NCI-H526 treated with DMSO at 0.1 percent for 48 hours (cell line): ENCODE measurements around the gene SPAG16.

Experiments
- DNase-seq: peaks from one replicate; lab custom pipeline; 2025; lab: John Stamatoyannopoulos, UW

The SPAG16 gene

DNA sequence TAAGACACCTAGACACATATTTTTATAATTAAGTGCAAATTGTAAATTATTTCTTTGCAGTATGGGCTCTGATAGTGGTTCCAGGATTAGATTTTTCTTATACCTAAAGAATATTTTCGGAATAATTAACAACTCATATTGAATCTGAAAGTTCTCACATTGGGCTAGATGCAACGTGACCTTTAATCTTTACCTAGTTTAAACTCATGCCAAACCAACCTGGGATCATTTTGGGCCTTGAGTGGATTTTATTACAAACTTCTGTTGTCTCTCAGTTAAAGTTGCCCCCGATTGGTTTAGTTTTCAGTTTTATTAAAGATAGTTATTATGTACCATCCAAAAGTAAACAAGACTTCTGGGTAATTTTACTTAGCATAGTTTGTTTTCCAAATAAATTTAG, 896.4 kb downstream of the SPAG16 start:
- no peak for DNase-seq

DNA sequence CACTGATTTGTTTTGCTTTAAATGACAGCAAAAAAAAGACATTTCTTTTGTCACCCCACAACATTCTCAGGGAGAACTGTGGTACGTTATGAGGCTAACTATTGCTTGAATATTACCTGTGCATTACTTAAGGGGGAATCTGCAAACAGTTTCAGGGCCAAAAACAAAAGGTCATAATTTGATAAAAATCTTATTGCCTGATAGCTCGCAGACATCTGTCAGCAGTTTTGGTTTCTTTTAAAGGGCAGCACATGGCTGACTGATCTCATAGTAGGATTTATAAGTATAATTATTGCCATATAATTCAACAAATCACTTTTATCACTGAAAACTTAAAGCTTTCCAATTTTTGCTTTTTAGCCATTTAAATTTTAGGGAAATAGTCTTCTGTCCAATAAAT, 900.2 kb downstream of the SPAG16 start:
- DNase-seq, result no peak

DNA sequence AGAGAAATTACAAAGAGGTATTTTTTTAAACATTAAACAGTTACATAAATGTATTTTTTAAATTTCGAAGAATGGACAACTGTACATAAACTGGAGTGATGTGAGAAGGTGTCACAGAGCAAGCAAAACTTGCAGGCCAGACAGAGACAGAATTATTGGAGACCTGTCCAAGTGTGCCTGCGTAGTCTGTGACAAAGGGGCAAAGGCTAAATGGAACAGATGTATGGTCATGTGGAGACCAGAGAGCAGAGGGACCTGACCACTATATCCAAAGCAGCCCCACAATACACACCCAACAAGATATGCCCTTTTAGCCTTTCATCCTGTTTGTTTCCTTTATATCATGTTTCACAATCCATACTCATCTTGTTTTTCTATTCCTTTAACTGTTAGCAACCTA, 901.3 kb downstream of the SPAG16 start:
- no peak for DNase-seq

- no peak for DNase-seq
Measured at GRCh38 chr2:214192711-214193110, 908.4 kb downstream of the SPAG16 start.

DNA sequence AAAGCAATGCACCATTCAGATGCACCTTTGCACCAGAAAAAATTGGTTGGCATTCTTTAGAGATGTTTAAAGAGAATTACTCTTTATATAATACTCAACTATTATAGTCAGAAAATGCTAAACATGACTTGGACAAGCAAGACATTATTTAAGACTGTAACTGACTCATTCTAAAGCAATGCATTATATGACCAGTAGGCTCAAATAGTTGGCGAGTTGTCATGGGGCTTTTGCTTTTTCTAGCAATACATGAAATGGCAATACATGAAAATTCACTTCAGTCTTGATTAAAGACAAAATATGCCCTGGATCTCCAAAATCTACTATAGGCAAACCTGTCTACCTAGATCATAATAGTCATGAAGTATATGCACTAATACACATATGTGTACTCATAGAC, 909.7 kb downstream of the SPAG16 start:
- DNase-seq, result no peak

- DNase-seq, result no peak
Measured at GRCh38 chr2:214196260-214196659, 912.0 kb downstream of the SPAG16 start.

GRCh38 chr2:214201892-214202291, 917.6 kb downstream of the SPAG16 start:
- no peak for DNase-seq

- no peak for DNase-seq
Measured at GRCh38 chr2:214203214-214203613, 919.0 kb downstream of the SPAG16 start.

GRCh38 chr2:214203744-214204289, 919.6 kb downstream of the SPAG16 start:
- DNase-seq, result no peak

DNA sequence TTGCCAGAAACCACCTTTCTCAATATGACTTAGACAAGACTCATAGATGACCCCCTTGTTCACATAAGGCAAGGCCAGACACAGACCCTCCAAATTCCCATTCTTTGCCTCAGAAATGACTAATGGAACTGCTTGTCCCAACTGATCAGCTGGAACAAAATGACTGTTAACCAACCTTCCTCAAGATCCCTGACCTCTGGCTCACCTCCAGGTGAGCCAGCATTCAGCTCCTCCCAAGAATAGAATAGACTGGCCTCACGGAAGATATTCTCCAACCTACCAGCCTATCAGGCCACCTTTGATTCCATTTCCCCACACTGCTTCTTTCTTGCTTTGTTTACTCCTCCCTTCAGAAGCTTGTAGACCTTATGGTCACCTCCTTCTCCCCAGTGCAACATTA, 930.8 kb downstream of the SPAG16 start:
- DNase-seq, result no peak

DNA sequence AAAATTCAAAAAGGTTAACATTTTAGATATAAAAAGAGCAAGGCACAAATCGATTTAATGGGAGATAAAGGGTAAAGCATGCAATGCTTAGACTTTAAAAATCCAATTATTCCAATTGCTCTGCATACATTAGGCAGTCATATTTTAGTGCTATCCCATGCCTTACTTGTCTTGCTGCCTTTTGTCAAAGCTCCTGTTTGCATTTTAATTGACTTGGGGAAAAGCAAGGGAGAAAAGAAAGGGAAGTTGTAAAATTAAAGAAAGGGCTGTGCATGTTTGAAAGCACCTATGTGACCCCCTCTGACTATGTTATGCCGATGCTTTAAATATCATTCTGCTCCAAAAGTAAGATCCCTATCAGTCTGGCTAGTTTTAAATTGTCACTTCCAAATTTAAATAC, 932.9 kb downstream of the SPAG16 start:
- DNase-seq, result no peak

- no peak for DNase-seq
Measured at GRCh38 chr2:214217599-214217998, 933.3 kb downstream of the SPAG16 start.

DNA sequence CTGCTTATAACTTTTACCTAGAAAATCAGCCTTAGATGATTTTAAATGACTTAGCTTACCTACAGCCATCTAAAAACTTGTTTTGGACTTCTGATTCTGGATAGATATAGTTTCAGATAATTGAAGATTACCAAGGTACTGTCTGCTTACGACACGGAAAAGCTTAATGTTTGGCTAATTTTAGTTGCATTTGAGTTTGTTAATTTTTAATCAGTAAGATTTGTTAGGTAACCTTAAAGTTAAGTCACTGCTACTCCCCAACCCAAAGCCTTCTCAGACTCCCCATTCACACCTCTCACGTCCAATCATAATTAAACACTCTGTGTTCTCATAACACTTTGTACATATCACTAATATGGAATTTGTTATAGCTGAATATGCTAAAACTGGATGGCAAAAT, 936.0 kb downstream of the SPAG16 start:
- no peak for DNase-seq

DNA sequence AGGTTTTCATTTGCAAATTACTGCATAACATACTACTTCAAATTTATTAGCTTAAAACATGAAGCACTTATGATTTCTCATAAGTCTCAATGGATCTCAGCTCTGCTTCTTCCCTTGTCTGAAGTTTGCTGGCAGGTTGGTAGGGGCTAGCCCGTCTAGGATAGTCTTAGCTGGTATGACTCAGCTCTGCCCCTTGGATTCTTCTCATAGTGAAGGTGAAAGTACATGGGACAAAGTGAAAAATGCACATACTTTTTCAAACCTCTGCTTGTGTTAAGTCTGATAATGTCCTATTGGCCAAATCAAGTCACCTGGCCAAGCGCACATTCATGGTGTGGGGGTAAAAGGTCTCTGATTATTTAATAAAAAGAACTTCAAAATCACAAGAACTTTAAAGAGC, 941.8 kb downstream of the SPAG16 start:
- DNase-seq, result no peak

GRCh38 chr2:214232271-214232670, 948.0 kb downstream of the SPAG16 start:
- no peak for DNase-seq

DNA sequence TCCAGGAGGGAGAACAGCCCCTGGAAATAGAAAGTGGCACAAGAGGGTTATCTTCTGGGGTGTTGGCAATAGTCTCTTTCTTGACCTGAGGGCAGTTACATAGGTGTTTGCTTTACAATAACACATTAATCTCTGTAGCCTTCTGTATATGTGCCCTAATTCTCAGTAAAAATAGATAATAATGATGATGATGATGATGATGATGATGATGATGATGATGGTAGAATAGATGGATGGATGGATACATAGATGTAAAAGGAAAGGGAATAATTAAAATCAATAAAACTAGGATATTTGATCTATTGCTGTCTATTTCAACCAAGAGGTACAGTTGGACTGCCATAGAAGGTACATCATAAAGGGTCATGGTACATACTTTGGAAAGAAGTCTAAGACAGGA, 948.9 kb downstream of the SPAG16 start:
- DNase-seq, result no peak

- no peak for DNase-seq
Measured at GRCh38 chr2:214242797-214243196, 958.5 kb downstream of the SPAG16 start.

GRCh38 chr2:214244847-214245246, 960.6 kb downstream of the SPAG16 start:
- DNase-seq, result no peak

GRCh38 chr2:214246417-214246816, 962.2 kb downstream of the SPAG16 start:
- no peak for DNase-seq

DNA sequence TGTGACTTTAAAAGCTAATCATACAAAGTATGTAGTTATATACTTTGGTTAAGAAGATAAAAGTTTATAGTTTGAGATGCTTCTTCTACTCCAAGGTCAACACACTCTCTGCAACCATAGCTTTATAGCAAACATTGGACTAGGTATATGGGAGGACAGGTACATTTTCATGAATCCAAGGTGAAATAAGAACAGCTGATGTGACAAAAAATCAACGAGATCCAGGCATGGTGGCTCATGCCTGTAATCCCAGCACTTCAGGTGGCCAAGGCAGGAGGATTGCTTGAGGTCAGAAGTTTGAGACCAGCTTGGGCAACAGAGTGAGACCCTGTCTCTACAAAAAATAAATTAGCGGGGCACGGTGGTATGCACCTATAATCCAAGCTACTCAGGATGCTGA, 963.3 kb downstream of the SPAG16 start:
- DNase-seq, result no peak

GRCh38 chr2:214255046-214255445, 970.8 kb downstream of the SPAG16 start:
- DNase-seq, result no peak

DNA sequence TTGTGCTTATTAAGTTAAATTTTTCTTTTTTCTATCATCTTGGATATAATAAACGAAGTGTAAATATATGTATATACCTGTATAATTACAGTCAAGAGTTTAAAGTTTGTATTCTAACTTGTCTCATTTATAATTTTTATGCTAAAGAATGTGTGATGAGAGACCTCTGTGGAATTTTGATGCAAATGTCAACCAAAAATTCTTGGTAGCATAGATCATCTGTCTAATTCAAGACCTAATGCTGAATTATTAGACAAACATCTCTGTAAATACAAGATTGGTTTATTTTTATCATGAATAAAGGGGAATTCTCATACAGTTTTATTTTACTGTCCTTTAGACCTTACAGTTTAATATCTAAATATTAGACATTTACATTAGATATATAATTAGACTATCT, 977.4 kb downstream of the SPAG16 start:
- DNase-seq, result no peak

DNA sequence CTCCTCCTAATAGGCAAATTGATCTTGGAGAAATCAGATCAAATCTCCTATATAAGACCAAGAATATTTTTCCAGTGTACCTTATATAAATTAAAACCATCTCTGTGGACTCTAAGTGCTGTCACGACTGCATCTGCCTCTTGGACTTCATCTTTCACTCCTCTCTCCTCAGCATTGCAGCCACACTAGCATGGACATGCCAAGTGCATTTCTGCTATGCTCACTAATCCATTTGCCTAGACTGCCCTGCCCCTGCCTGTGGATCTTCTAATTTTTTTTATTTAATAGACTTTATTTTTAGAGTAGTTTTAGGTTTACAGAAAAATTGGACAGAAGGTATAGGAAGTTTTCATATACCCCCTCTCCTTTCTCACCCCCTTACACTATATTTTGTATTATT, 979.9 kb downstream of the SPAG16 start:
- DNase-seq, result no peak

- DNase-seq, result no peak
Measured at GRCh38 chr2:214265991-214266489, 981.8 kb downstream of the SPAG16 start.

DNA sequence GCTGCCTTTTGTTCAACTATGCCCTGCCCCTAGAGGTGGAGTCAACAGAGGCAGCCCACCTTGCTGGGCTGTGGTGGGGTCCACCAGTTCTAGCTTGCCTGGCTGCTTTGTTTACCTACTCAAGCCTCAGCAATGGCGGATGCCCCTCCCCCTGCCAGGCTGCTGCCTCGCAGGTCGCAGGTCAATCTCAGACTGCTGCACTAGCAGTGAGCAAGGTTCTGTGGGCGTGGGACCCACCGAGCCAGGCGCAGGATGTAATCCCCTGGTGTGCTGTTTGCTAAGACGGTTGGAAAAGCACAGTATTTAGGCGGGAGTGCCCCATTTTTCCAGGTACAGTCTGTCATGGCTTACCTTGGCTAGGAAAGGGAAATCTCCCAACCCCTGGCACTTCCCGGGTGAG, 993.6 kb downstream of the SPAG16 start:
- no peak for DNase-seq
